SK-N-SH treated with all-trans-retinoic acid at 6 μM for 48 hours (cell line): ENCODE measurements around the gene ZNF697.

Experiments
- GLIS3 ChIP-seq: fragments of 250-450 bp; sonication (Bioruptor Pico); IDR thresholded peaks from 2 replicates; pipeline ENCODE4 v1.5.0; 2020; ENCODE audit warnings: mild to moderate bottlenecking, moderate library complexity
- PATZ1 ChIP-seq: fragments of 250-450 bp; sonication (Bioruptor Pico); IDR thresholded peaks from 2 replicates; pipeline ENCODE4 v1.8.0; 2020; ENCODE audit warnings: mild to moderate bottlenecking, moderate library complexity, borderline replicate concordance
- PPARA ChIP-seq: fragments of 250-450 bp; sonication (Bioruptor Pico); IDR thresholded peaks from 2 replicates; pipeline ENCODE4 v1.5.0; 2020; ENCODE audit warnings: mild to moderate bottlenecking, borderline replicate concordance
- RARB ChIP-seq: fragments of 250-450 bp; sonication (Bioruptor Pico); IDR thresholded peaks from 2 replicates; pipeline ENCODE4 v1.8.0; 2021; ENCODE audit warnings: mild to moderate bottlenecking, moderate library complexity
- ZFP30 ChIP-seq: fragments of 450-650 bp; formaldehyde crosslinking; IDR thresholded peaks from 2 replicates; pipeline ENCODE4 v1.5.0; 2022; ENCODE audit warnings: mild to moderate bottlenecking, moderate library complexity
- ZNF565 ChIP-seq: fragments of 450-650 bp; formaldehyde crosslinking; conservative IDR thresholded peaks from 2 replicates; pipeline ENCODE4 v1.5.0; 2020; ENCODE audit warnings: low read depth, mild to moderate bottlenecking, moderate library complexity
- TF ChIP-seq, protein P1 (sequence below): fragments of 250-450 bp; sonication (Bioruptor Pico); IDR thresholded peaks from 2 replicates; pipeline ENCODE4 v1.8.0; 2021; ENCODE audit warnings: low read depth, mild to moderate bottlenecking, moderate library complexity, borderline replicate concordance

- TF ChIP-seq RARB (CRISPR knock-in tag) (no peak), PPARA (CRISPR knock-in tag) (no peak), GLIS3 (CRISPR knock-in tag) (no peak), PATZ1 (CRISPR knock-in tag) (no peak), ZNF565 (CRISPR knock-in tag) (no peak), ZFP30 (no peak)
- TF ChIP-seq, protein P1, sequence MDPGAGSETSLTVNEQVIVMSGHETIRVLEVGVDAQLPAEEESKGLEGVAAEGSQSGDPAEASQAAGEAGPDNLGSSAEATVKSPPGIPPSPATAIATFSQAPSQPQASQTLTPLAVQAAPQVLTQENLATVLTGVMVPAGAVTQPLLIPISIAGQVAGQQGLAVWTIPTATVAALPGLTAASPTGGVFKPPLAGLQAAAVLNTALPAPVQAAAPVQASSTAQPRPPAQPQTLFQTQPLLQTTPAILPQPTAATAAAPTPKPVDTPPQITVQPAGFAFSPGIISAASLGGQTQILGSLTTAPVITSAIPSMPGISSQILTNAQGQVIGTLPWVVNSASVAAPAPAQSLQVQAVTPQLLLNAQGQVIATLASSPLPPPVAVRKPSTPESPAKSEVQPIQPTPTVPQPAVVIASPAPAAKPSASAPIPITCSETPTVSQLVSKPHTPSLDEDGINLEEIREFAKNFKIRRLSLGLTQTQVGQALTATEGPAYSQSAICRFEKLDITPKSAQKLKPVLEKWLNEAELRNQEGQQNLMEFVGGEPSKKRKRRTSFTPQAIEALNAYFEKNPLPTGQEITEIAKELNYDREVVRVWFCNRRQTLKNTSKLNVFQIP (CRISPR knock-in tag): no peak
Measured at GRCh38 chr1:119636491-119637089, 11.5 kb downstream of the ZNF697 start.
